ENCODE measurements around the gene RFX2.
A peak's percentile ranks its signal among the peaks of the same experiment; 100 is the strongest.

Gene RFX2

DNA sequence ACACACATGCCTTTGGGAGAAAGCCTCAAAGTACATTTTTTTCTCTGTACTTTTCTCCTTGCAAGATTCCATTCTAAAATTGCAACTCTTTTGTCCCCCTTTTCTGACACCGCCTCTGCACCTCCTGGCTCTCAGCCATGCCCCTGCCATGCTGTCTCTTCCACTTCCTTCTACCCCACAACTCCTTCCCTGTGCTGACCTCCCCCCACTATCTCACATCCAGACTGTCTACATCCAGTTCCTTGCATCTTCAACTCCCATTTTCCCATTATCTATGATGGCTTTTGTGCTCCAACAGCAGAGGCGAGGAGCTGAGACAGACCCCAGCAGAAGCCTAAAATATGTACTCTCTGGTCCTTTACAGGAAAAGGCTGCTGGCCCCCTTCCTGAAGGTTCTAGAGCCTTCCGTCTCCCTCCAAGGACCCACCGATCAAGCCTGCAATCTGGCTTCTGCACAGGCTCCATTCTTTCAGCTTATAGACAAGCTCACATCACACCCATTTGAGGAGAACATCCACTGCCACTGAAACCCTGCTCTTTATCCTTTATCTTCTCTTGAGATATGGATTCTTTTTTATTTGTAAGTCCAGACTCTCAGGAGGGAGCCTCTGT, 50.2 kb downstream of the RFX2 start:
- H3K4me1 ChIP-seq (ENCODE audit: control extremely low read depth in 1 of 4, control insufficient read depth in 4 of 4, insufficient read depth in 4 of 4, low read length in 3 of 4), result peaks cover 22 to 93% (median 91%) of the 10 kb centered on the region in 4 experiments
- H3K27me3 ChIP-seq (replicated peaks in 2 of 5; ENCODE audit: control insufficient read depth in 4 of 5, insufficient read depth in 5 of 5, low read length in 4 of 5), result no peaks in the 10 kb centered on the region
- ChIA-PET POLR2A (interaction anchor here (0.6 kb wide), 1 partner anchor 39 kb away, joined by 3 read pairs; no protein-coding TSS in a partner anchor), CTCF (interaction anchor here (1.0 to 3.2 kb wide), 4 partner anchors 11 to 40 kb away, joined by 3 to 8 read pairs (median 4); no protein-coding TSS in a partner anchor)
- WGBS (ENCODE audit: insufficient coverage), result 40% methylated on average over 3 of the region's 4 CpGs
- H3K9me3 ChIP-seq (ENCODE audit: control extremely low read depth in 1 of 5, control insufficient read depth in 4 of 5, insufficient read depth in 2 of 5, low read depth in 1 of 5, low read length in 4 of 5), result no peaks in the 10 kb centered on the region
- peak overlapping the region in 1 of 2 experiments; percentile 69 for H3K27ac ChIP-seq (ENCODE audit: insufficient read depth in 1 of 2, low read depth in 1 of 2, low read length in 2 of 2, poor library complexity in 1 of 2, severe bottlenecking in 2 of 2)
- peak overlapping the region in 2 of 7 experiments; percentile 0 to 40 for H3K4me3 ChIP-seq (ENCODE audit: control insufficient read depth in 1 of 7, extremely low read depth in 1 of 7, insufficient read depth in 4 of 7, low read depth in 2 of 7, low read length in 6 of 7)
- H3K36me3 ChIP-seq (ENCODE audit: control insufficient read depth in 4 of 4, insufficient read depth in 4 of 4, low read length in 3 of 4), result peaks cover 0 to 6% (median 0%) of the 10 kb centered on the region in 4 experiments
- DNase-seq, result no peak

GRCh38 chr19:6059396-6059947, 50.8 kb downstream of the RFX2 start:
- peaks cover 16 to 87% (median 85%) of the 10 kb centered on the region in 4 experiments for H3K4me1 ChIP-seq (ENCODE audit: control extremely low read depth in 1 of 4, control insufficient read depth in 4 of 4, insufficient read depth in 4 of 4, low read length in 3 of 4)
- POLR2A ChIA-PET, result interaction anchor here (0.6 kb wide), 1 partner anchor 324 kb away, joined by 8 read pairs; no protein-coding TSS in a partner anchor

DNA sequence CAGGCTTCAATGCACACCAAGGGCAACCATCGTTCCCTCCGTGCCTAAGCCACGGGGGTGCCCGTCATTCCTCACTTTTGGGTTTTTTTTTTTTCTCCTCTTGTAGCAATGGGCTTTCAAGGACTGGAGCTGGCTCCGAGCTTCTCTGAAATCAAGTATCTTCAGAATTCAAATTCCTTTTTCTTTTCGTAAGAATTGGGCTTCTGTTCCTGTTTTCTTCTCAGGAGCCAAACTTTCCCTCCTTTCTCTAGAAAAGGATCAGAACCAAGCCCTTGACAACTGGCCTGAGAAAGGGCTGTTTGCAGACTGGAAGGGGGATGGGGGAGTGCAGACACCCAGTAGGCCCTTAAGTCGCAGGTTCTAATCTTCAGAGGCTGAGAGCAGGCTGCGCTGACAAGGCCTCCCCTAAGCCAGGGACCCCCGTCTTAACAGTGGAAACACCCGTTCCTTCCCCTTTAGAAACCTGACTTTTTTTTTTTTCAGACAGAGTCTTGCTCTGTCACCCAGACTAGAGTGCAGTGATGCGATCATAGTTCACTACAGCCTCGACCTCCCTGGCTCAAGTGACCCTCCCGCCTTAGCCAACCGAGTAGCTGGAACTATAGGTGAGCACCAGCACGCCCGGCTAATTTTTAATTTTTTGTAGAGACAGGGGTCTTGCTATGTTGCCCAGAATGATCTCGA, 51.6 kb downstream of the RFX2 start:
- peaks cover 14 to 79% (median 77%) of the 10 kb centered on the region in 4 experiments for H3K4me1 ChIP-seq (ENCODE audit: control extremely low read depth in 1 of 4, control insufficient read depth in 4 of 4, insufficient read depth in 4 of 4, low read length in 3 of 4)
- DNase-seq, result peak in 2 of 3 donors; percentile 61 to 62
- H3K9me3 ChIP-seq (ENCODE audit: control extremely low read depth in 1 of 5, control insufficient read depth in 4 of 5, insufficient read depth in 2 of 5, low read depth in 1 of 5, low read length in 4 of 5), result peaks cover 0 to 4% (median 0%) of the 10 kb centered on the region in 5 experiments
- H3K27me3 ChIP-seq (replicated peaks in 2 of 5; ENCODE audit: control insufficient read depth in 4 of 5, insufficient read depth in 5 of 5, low read length in 4 of 5), result no peaks in the 10 kb centered on the region
- H3K36me3 ChIP-seq (ENCODE audit: control insufficient read depth in 4 of 4, insufficient read depth in 4 of 4, low read length in 3 of 4), result peaks cover 0 to 6% (median 0%) of the 10 kb centered on the region in 4 experiments
- POLR2A ChIA-PET, result interaction anchor here (0.6 kb wide), 1 partner anchor 325 kb away, joined by 8 read pairs; no protein-coding TSS in a partner anchor
- 89% methylated on average over 17 of the region's 17 CpGs for WGBS (ENCODE audit: insufficient coverage)
- CTCF ChIA-PET, result no interaction called here
- H3K4me3 ChIP-seq (ENCODE audit: control insufficient read depth in 1 of 7, extremely low read depth in 1 of 7, insufficient read depth in 4 of 7, low read depth in 2 of 7, low read length in 6 of 7), result no peak overlapping the region
- H3K27ac ChIP-seq (ENCODE audit: insufficient read depth in 1 of 2, low read depth in 1 of 2, low read length in 2 of 2, poor library complexity in 1 of 2, severe bottlenecking in 2 of 2), result peak overlapping the region in 1 of 2 experiments; percentile 97

More at GRCh38 chr19:6059396-6059947, 50.8 kb downstream of the RFX2 start:
- WGBS (ENCODE audit: insufficient coverage), result 93% methylated on average over 3 of the region's 6 CpGs
- H3K4me3 ChIP-seq (ENCODE audit: control insufficient read depth in 1 of 7, extremely low read depth in 1 of 7, insufficient read depth in 4 of 7, low read depth in 2 of 7, low read length in 6 of 7), result no peak overlapping the region
- CTCF ChIA-PET, result interaction anchor here (1.2 to 1.5 kb wide), 2 partner anchors 10 to 11 kb away, joined by 3 to 5 read pairs; no protein-coding TSS in a partner anchor
- peaks cover 0 to 2% (median 0%) of the 10 kb centered on the region in 5 experiments for H3K9me3 ChIP-seq (ENCODE audit: control extremely low read depth in 1 of 5, control insufficient read depth in 4 of 5, insufficient read depth in 2 of 5, low read depth in 1 of 5, low read length in 4 of 5)
- no peaks in the 10 kb centered on the region for H3K27me3 ChIP-seq (replicated peaks in 2 of 5; ENCODE audit: control insufficient read depth in 4 of 5, insufficient read depth in 5 of 5, low read length in 4 of 5)
- no peak for DNase-seq
- H3K27ac ChIP-seq (ENCODE audit: insufficient read depth in 1 of 2, low read depth in 1 of 2, low read length in 2 of 2, poor library complexity in 1 of 2, severe bottlenecking in 2 of 2), result no peak overlapping the region
- H3K36me3 ChIP-seq (ENCODE audit: control insufficient read depth in 4 of 4, insufficient read depth in 4 of 4, low read length in 3 of 4), result peaks cover 0 to 6% (median 0%) of the 10 kb centered on the region in 4 experiments

- H3K36me3 ChIP-seq (ENCODE audit: control insufficient read depth in 4 of 4, insufficient read depth in 4 of 4, low read length in 3 of 4), result peaks cover 0 to 3% (median 0%) of the 10 kb centered on the region in 4 experiments
- no peaks in the 10 kb centered on the region for H3K27me3 ChIP-seq (replicated peaks in 2 of 5; ENCODE audit: control insufficient read depth in 4 of 5, insufficient read depth in 5 of 5, low read length in 4 of 5)
- peaks cover 14 to 71% (median 69%) of the 10 kb centered on the region in 4 experiments for H3K4me1 ChIP-seq (ENCODE audit: control extremely low read depth in 1 of 4, control insufficient read depth in 4 of 4, insufficient read depth in 4 of 4, low read length in 3 of 4)
- H3K4me3 ChIP-seq (ENCODE audit: control insufficient read depth in 1 of 7, extremely low read depth in 1 of 7, insufficient read depth in 4 of 7, low read depth in 2 of 7, low read length in 6 of 7), result peak overlapping the region in 1 of 7 experiments; percentile 8
- H3K27ac ChIP-seq (ENCODE audit: insufficient read depth in 1 of 2, low read depth in 1 of 2, low read length in 2 of 2, poor library complexity in 1 of 2, severe bottlenecking in 2 of 2), result peak overlapping the region; percentile 94 to 97
- WGBS (ENCODE audit: insufficient coverage), result 96% methylated on average over 11 of the region's 14 CpGs
- peaks cover 0 to 4% (median 0%) of the 10 kb centered on the region in 5 experiments for H3K9me3 ChIP-seq (ENCODE audit: control extremely low read depth in 1 of 5, control insufficient read depth in 4 of 5, insufficient read depth in 2 of 5, low read depth in 1 of 5, low read length in 4 of 5)
- ChIA-PET CTCF (interaction anchor here (0.8 to 1.9 kb wide), 4 partner anchors 10 to 68 kb away, joined by 3 to 11 read pairs (median 4); no protein-coding TSS in a partner anchor), POLR2A (interaction anchor here (0.9 to 1.4 kb wide), 2 partner anchors 8 to 9 kb away, joined by 3 to 5 read pairs; no protein-coding TSS in a partner anchor)
- no peak for DNase-seq
Observed at GRCh38 chr19:6057651-6058517, 52.4 kb downstream of the RFX2 start.

DNA sequence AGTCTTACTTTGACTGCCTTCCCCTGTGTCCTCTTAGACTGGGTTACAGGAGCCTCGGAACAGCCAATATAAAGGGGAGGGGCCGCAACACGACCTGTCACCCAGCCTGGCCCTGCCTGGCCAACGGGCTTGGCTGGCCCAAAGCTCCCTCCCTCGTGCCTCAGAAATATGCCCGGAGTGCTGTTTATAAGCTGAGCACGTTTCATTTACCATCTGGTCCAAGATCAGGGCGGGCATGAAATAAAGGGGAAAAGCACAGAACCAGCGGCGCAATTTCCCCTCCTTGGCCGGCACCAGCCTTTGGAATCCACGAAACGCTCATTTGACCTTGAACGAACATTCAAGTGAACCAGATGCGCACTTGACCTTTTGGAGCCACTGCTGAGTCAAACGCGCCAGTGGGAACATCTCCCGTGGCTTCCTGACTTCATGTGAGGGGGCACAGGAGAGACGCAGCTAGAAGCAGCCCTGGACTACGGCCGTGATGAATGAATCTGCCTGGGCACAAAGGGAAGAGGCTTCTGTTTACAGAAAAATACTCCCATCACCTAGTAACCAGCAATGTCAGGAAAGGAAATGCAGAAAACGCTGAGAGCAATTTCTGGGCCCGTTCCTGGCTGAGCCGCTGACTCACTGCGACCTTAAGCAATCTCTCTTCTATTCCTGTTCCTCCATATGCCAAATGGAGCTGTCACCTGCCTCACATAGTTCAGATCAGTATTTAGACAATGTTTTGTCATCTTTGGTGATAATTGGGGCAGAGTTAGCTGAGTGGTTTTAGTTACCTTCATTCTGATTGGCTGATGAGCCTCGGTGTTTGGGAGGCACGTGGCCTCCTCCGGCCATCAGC, 53.3 kb downstream of the RFX2 start:
- ChIA-PET CTCF (interaction anchor here (0.8 to 1.9 kb wide), 5 partner anchors 9 to 69 kb away, joined by 3 to 11 read pairs (median 4); no protein-coding TSS in a partner anchor), POLR2A (interaction anchor here (0.9 to 1.4 kb wide), 2 partner anchors 8 to 10 kb away, joined by 3 to 5 read pairs; no protein-coding TSS in a partner anchor)
- no peak overlapping the region for H3K4me3 ChIP-seq (ENCODE audit: control insufficient read depth in 1 of 7, extremely low read depth in 1 of 7, insufficient read depth in 4 of 7, low read depth in 2 of 7, low read length in 6 of 7)
- WGBS (ENCODE audit: insufficient coverage), result 67% methylated on average over 25 of the region's 28 CpGs
- peak; percentile 88 to 96 (median 95) for DNase-seq
- peaks cover 0 to 3% (median 0%) of the 10 kb centered on the region in 4 experiments for H3K36me3 ChIP-seq (ENCODE audit: control insufficient read depth in 4 of 4, insufficient read depth in 4 of 4, low read length in 3 of 4)
- H3K9me3 ChIP-seq (ENCODE audit: control extremely low read depth in 1 of 5, control insufficient read depth in 4 of 5, insufficient read depth in 2 of 5, low read depth in 1 of 5, low read length in 4 of 5), result peaks cover 0 to 4% (median 0%) of the 10 kb centered on the region in 5 experiments
- peak overlapping the region; percentile 94 to 97 for H3K27ac ChIP-seq (ENCODE audit: insufficient read depth in 1 of 2, low read depth in 1 of 2, low read length in 2 of 2, poor library complexity in 1 of 2, severe bottlenecking in 2 of 2)
- H3K4me1 ChIP-seq (ENCODE audit: control extremely low read depth in 1 of 4, control insufficient read depth in 4 of 4, insufficient read depth in 4 of 4, low read length in 3 of 4), result peaks cover 7 to 63% (median 60%) of the 10 kb centered on the region in 4 experiments
- no peaks in the 10 kb centered on the region for H3K27me3 ChIP-seq (replicated peaks in 2 of 5; ENCODE audit: control insufficient read depth in 4 of 5, insufficient read depth in 5 of 5, low read length in 4 of 5)
